ENCODE results near the gene ASPRV1.

Gene ASPRV1

GRCh38 chr2:69914164-69914949 is 47.1 kb downstream of the ASPRV1 start:
- no peak for DNase-seq (ENCODE audit: low read depth in 1 of 2, low spot score in 1 of 2)

GRCh38 chr2:69911985-69912563 is 49.4 kb downstream of the ASPRV1 start:
- DNase-seq (ENCODE audit: low read depth in 1 of 2, low spot score in 1 of 2): no peak

Data from activated T-helper 1 cell treated with anti-CD3 and anti-CD28 coated beads, Interleukin-2, amount 50 U/mL, for 16 hours (primary cell).